WTC11 (cell line): Measurements from ENCODE around the gene EIF4G3. TPM values are rescaled to one million over a fixed set of nuclear protein-coding genes. Genes with fewer than 3 reads are reported as not detected.

Source experiments
- AFF4 ChIP-seq: sonication (generic); formaldehyde crosslinking; IDR thresholded peaks from 2 replicates; pipeline ENCODE4 v1.8.1; 2023; ENCODE audit warnings: mild to moderate bottlenecking, missing genetic modification reagents, borderline replicate concordance
- ARID4B ChIP-seq: sonication (generic); formaldehyde crosslinking; IDR thresholded peaks from 2 replicates; pipeline ENCODE4 v1.8.0; 2023; ENCODE audit warnings: missing genetic modification reagents, mild to moderate bottlenecking, borderline replicate concordance
- CREM ChIP-seq: sonication (generic); formaldehyde crosslinking; IDR thresholded peaks from 2 replicates; pipeline ENCODE4 v1.8.1; 2022; ENCODE audit warnings: mild to moderate bottlenecking, missing genetic modification reagents, moderate library complexity
- CTCF ChIP-seq: fragments of 200-600 bp; IDR thresholded peaks from 2 replicates; pipeline ENCODE4 v1.8.0; 2022; ENCODE audit warnings: antibody characterized with exemption
- E2F4 ChIP-seq: sonication (generic); formaldehyde crosslinking; IDR thresholded peaks from 2 replicates; pipeline ENCODE4 v1.8.1; 2022; ENCODE audit warnings: low read depth, mild to moderate bottlenecking, moderate library complexity, missing genetic modification reagents, borderline replicate concordance
- EMX1 ChIP-seq: fragments of 250-450 bp; sonication (Bioruptor Pico); IDR thresholded peaks from 2 replicates; pipeline ENCODE4 v1.8.0; 2021; ENCODE audit warnings: mild to moderate bottlenecking
- GABPB1 ChIP-seq: sonication (generic); formaldehyde crosslinking; IDR thresholded peaks from 2 replicates; pipeline ENCODE4 v1.8.1; 2023; ENCODE audit warnings: mild to moderate bottlenecking, missing genetic modification reagents
- MAX ChIP-seq: sonication (generic); formaldehyde crosslinking; IDR thresholded peaks from 2 replicates; pipeline ENCODE4 v1.8.0; 2022; ENCODE audit warnings: mild to moderate bottlenecking, missing genetic modification reagents
- MLX ChIP-seq: sonication (generic); formaldehyde crosslinking; IDR thresholded peaks from 2 replicates; pipeline ENCODE4 v1.8.1; 2023; ENCODE audit warnings: mild to moderate bottlenecking, missing genetic modification reagents, moderate library complexity
- NFE2L1 ChIP-seq: sonication (generic); formaldehyde crosslinking; IDR thresholded peaks from 2 replicates; pipeline ENCODE4 v1.8.1; 2023; ENCODE audit warnings: missing genetic modification reagents
- NFYB ChIP-seq: sonication (generic); formaldehyde crosslinking; conservative IDR thresholded peaks from 2 replicates; pipeline ENCODE4 v1.8.0; 2022; ENCODE audit warnings: low read depth, missing genetic modification reagents
- NR3C1 ChIP-seq: sonication (generic); formaldehyde crosslinking; conservative IDR thresholded peaks from 2 replicates; pipeline ENCODE4 v1.8.1; 2023; ENCODE audit warnings: low read depth, mild to moderate bottlenecking, missing genetic modification reagents
- PRDM15 ChIP-seq: sonication (generic); formaldehyde crosslinking; IDR thresholded peaks from 2 replicates; pipeline ENCODE4 v1.8.0; 2022; ENCODE audit warnings: missing genetic modification reagents
- PREB ChIP-seq: sonication (generic); formaldehyde crosslinking; IDR thresholded peaks from 2 replicates; pipeline ENCODE4 v1.8.1; 2022; ENCODE audit warnings: mild to moderate bottlenecking, missing genetic modification reagents, moderate library complexity, borderline replicate concordance
- RELA ChIP-seq: sonication (generic); formaldehyde crosslinking; IDR thresholded peaks from 2 replicates; pipeline ENCODE4 v1.8.1; 2022; ENCODE audit warnings: missing genetic modification reagents, mild to moderate bottlenecking, borderline replicate concordance
- ZBTB21 ChIP-seq: sonication (generic); formaldehyde crosslinking; IDR thresholded peaks from 2 replicates; pipeline ENCODE4 v1.8.1; 2023; ENCODE audit warnings: mild to moderate bottlenecking, missing genetic modification reagents, borderline replicate concordance
- ZSCAN18 ChIP-seq: fragments of 250-450 bp; sonication (Bioruptor Pico); IDR thresholded peaks from 2 replicates; pipeline ENCODE4 v2.1.2; 2022; ENCODE audit warnings: mild to moderate bottlenecking, moderate library complexity
- total RNA-seq: library from RNA; stranded (reverse); gene quantifications from 3 replicates; pipeline ENCODE4 v1.2.3, GENCODE V29; 2021

Gene EIF4G3
- total RNA-seq, 1 experiment from 2014 or later: 77.7 TPM

GRCh38 chr1:20786253-20787028 is 390.3 kb downstream of the EIF4G3 start (continued):
- TF ChIP-seq CTCF (no peak), PRDM15 (CRISPR knock-in tag) (no peak), NR3C1 (no peak), CREM (CRISPR knock-in tag) (peak; percentile 74), MAX (peak; percentile 80; the same call in 1 of the 2 replicates), NFE2L1 (no peak), EMX1 (CRISPR knock-in tag) (no peak), PREB (CRISPR knock-in tag) (no peak), ZBTB21 (CRISPR knock-in tag) (no peak), GABPB1 (peak; percentile 46; the same call in 1 of the 2 replicates), MLX (CRISPR knock-in tag) (peak; percentile 31; the same call in 1 of the 2 replicates), RELA (CRISPR knock-in tag) (peak; percentile 89), AFF4 (CRISPR knock-in tag) (no peak), ZSCAN18 (CRISPR knock-in tag) (no peak), NFYB (CRISPR knock-in tag) (peak; percentile 74), ARID4B (CRISPR knock-in tag) (peak; percentile 83), E2F4 (CRISPR knock-in tag) (0 out of 2 replicates have a peak, but pooled peaks have one; percentile 21)
